CD4-positive, alpha-beta T cell treated with Interleukin-6 for 4 hours (primary cell): ENCODE results near the gene ATP6V0E1.

Source experiments
- DNase-seq: peaks from one replicate; pipeline ENCODE4 v3.0.0-alpha.2; 2020; ENCODE audit warnings: mixed read lengths

ATP6V0E1 gene

DNA sequence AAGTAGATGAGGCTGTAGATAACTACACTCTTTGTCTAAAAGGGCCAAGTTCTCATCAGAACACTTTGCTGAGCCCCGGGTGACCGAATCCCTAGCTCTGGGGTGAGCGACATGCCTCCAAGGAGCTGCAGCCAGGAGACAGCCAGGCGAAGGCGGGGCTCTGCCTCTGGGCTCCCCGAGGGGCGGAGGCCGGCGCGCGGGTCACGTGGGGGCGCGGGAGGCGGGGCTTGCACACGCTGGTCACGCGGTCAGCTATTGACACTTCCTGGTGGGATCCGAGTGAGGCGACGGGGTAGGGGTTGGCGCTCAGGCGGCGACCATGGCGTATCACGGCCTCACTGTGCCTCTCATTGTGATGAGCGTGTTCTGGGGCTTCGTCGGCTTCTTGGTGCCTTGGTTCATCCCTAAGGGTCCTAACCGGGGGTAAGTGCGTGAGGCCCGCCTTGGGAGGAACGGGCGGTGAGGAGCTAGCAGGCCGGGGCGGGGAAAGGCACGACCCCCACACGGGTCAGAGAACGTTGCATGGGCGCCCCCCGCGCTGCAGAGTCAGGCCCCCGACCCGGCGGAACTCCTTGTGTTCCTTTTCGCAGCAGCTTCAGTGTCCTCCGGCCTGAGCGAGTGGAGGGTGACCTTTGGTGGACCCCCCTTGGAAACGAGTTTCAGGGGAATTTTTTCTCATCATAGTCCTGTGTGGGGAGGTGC lies at the start of gene ATP6V0E1:
TSS of gene ATP6V0E1 (plus strand) at position 230 of the 702 bp plus-strand sequence. CDS start at position 320, 90 bp downstream.
- DNase-seq = peak; percentile 96

DNA sequence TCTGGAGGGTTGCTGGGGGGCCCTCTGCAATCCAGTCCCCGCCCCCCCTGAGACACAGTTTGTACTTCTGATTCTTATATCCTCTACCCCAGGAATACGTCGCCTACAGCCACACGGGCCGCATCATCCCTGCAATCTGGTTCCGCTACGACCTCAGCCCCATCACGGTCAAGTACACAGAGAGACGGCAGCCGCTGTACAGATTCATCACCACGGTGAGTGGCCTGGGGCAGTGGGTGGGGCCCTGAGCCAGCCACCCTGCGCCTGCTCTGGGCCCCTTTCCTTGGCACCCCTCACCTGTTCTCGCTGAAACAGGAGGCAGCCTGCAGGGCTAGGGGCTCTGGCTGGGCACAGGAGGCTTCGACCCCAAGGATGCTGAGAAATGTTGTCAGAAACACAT lies 48.5 kb upstream of the ATP6V0E1 start:
- DNase-seq = no peak

DNA sequence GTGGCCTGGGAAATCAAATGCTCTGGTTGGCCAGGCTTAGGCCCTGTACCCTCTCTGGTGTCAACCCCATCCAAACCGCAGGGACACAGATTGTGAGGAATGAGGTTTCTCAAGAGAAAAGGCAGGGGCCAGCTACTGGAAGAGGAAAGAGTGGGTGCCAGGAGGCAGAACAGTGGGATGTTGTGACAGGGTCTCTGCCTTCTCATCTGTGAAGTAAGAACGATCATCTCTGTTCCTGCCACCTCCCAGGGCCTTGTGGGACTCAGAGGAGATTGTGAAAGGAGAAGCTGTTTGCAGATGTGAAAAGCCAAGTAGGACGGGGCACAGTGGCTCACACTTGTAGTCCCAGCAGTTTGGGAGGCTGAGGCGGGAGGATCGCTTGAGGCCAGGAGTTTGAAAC lies 47.2 kb upstream of the ATP6V0E1 start:
- no peak for DNase-seq

DNA sequence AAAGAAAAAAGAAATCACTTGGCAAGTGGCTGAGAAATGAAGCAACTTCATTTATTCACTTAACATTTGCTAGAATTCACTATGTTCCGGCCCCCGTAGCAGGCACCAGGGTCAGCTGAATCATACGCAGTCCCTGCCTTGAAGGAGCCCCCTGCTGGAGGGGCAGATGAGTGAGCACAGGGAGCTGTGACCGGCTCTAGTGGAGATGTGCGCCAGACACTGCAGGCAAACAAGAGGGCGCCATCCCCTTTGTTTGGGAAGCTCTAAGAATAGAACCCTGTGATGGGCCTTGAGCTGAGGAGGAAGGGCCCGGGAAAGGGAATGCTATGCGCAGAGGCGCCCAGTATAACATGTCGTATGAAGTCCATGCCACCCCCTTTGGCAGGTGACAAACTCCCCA lies 44.5 kb upstream of the ATP6V0E1 start:
- no peak for DNase-seq

DNA sequence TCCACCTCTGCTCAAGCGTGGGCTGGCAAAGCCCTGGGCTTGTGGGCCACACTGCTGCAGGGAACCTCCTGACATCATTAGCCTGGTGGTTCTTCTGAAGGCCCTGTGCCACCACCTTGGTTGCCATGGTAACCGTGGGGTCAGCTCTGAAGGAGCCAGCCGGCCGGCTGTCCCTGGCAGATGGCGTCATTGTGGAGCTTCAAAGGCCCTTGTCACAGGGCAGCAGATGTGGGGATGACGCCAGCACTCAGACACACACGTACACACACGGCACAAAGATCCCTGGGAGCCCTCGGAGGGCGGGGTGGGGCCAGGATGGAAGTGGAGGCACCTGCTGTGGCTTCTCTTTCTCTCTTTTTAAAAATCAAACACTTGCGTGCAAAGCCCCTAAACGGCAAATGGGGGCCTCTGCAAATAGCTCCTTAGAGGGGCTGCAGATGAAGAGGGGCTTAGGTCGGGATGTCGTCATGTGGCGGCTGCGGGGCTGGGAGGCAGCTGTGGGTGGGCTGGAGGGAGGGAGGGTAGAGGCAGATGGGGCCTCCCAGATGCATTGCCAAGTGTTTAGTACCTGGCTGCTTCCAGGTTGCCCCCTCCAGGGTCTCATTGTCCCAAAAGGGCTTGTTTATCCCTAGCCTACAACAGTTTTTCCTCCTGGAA lies 43.8 kb upstream of the ATP6V0E1 start:
- no peak for DNase-seq

DNA sequence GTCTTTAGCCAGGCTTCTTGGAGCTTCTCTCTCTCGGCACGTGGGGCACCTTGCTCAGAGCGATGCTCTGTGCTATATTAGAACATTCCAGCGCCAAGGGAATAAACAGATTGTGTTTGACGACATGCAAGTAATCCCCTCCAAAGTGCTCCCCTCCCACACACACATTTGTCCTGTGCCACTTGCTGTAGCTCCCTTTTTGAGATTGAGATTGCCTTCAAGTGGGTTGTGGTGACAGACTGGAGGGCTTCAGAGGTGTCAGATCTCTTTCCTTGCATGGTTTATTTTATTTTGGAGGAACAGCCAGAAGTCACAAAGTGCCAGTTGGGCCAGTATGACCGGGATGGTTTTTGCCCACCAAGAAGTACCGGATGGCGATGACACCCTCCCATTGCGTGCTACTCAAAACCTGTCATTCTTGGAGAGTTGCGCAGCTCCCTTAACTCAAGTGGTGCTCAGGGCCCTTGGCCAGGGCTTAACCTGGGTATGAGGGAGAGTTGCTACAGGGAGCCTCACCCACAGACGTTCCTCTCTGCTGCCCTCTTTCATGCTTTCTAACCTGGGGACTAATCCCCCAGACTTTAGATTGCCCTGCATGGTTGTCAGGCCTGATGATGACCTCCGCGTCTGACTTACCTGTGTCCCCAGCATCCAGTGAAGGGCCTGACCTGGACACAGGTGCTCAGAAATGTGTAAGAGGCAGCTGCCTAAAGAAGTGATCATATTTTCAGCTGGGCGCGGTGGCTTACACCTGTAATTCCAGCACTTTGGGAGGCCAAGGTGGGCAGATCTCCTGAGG lies 43.1 kb upstream of the ATP6V0E1 start:
- DNase-seq = no peak

DNA sequence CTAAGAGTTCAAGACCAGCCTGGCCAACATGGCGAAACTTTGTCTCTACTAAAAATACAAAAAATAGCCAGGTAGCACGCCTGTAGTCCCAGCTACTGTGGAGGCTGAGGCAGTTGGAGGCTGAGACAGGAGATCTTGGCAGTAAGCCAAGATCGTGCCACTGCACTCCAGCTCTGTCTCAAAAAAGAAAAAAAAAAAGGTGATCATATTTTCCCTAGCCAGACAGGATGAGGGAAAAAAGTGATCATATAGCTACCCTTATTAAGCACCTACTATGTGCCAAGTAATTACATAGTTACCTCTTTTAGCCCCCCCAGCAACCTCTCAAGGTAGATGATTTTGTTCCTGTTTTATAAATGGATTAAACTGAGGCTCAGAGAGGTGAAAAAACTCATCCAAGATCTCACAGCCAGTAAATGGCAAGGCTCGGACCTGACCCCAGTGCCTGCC lies 42.5 kb upstream of the ATP6V0E1 start:
- DNase-seq = no peak

DNA sequence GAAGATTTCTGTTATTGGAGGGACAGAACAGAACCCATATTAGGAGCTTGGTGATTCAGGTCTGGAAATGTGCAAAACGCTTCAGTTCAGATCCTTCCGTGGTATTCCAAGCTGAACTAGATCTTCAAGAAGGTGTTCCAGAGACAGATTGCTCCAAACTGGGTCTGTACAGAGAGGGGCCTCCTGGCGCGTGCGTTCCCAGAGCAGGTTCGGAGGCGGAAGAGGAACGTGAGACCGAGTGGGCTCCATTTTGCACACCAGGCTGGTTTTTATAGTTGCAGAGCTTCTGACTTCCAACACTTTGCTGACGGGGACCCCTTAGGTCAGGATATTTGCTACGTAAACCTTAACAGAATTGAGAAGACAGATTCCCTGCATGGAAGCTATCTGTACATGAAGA lies 41.0 kb upstream of the ATP6V0E1 start:
- DNase-seq = no peak

DNA sequence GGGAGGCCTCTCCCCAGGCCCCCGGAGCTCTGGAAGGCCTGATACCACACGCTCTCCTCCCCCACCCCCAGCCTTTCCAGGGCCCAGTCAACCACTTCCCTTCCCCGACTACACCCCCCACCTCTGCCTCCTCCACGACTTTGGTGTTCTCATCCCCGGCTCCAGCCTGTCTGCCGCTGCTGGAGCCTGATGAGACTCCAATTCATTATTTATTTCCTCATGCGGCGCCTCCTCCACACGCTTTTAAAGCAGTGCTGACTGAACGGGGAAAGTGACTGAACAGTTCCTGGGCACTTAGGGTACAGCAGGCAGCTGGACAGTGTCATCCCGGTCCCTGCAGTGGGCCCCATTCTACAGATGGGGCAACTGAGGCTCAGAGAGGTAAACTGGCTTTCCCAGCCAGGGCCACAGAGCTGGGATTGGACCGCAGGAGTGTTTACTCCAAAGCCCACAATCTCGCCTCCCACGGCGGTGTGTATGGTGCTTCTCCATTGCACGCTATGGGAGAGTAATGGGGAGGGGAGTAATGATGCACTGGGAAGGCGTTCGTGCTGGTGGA lies 40.2 kb upstream of the ATP6V0E1 start:
- DNase-seq = no peak

DNA sequence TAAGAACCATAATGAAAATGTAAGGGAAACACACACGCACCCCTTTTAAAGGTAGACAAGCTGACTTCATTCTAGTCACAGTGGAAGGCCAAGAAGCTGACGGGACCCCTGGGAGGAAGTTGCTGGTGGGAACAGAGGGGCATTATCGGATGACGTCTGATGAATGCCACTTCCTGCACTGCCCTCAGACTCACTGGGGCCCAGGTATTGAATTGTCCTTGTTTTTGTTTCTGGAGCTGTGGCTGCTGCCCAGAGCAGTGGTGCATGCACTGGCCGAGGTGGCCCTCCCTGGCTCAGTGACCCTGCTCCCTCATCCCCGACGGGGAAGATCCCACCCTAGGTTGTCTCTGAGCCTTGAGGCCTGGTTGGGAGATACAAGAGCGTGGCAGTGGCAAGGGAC lies 39.7 kb upstream of the ATP6V0E1 start:
- DNase-seq = no peak

DNA sequence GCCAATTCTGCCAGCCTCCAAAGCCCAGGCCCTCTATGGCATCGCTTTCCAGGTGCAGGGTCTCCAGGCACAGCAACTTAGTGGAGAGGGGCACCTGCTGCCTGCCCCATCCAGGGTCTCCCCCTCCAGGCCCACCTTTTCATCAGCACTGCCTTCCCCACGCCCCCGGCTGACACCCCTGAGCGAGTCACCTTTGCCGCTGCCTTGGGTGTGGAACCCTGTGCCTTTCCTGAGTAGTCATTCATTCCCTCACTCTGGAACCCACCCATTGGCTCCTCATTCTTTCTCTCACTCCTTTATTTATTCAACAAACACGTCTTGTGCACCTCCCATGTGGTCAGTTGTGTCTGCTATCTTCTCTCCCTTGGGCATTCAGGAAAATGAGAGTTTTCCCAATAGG lies 38.8 kb upstream of the ATP6V0E1 start:
- no peak for DNase-seq

DNA sequence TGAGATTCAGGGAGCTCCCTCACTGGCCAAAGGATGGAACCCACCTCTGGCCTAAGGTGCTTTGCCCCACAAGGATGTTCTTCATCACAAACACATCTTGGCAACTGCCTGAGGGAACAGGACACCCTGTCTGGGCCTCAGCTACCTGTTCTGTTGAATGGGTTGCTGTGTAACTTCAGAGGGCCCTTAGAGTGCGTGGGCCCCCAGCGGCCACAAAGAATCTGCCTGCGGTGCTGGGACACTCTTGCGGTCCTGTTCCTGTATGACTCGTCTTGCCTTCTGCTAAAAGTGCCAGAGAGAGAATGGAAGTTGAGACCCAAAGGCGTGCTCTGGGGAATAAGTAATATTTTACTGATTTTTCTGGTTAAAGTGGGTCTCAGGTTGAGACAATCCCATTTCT lies 38.4 kb upstream of the ATP6V0E1 start:
- DNase-seq = no peak

DNA sequence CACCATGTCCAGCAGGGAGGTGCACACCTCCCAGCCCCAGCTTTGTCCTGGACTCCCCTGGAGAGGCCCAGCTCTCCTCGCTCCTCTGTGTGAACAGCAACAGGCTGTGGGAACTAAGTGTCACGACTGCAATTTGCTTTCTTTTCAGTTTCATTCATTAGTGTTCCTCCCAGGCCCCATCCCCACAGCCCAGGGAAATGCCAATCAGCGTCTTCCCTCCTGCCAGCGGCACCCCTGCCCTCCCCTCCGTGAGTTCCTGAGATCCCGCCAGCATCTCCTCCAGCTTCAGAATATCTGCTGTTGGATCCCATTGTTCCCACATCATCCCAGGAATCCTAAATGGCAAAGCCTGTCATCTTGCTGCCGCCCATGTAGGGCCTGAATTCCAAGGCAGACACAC lies 37.4 kb upstream of the ATP6V0E1 start:
- no peak for DNase-seq

DNA sequence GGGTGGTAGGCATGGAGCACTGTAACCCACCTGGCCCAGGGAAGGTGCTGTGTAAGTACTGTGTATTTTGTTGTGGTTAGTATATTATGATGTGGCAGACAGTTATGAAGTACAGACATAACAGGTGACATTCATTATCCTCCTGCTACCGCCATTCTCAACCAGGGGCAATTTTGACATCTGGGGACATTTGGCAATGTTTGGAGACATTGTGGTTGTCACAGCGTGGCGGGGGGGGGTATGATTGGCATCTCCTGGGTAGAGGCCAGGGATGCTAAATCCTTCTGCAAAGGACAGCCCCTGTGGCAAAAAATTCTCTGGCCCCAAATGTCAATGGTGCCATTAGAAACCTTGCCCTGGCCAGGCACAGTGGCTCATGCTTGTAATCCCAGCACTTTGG lies 34.1 kb upstream of the ATP6V0E1 start:
- DNase-seq = no peak

DNA sequence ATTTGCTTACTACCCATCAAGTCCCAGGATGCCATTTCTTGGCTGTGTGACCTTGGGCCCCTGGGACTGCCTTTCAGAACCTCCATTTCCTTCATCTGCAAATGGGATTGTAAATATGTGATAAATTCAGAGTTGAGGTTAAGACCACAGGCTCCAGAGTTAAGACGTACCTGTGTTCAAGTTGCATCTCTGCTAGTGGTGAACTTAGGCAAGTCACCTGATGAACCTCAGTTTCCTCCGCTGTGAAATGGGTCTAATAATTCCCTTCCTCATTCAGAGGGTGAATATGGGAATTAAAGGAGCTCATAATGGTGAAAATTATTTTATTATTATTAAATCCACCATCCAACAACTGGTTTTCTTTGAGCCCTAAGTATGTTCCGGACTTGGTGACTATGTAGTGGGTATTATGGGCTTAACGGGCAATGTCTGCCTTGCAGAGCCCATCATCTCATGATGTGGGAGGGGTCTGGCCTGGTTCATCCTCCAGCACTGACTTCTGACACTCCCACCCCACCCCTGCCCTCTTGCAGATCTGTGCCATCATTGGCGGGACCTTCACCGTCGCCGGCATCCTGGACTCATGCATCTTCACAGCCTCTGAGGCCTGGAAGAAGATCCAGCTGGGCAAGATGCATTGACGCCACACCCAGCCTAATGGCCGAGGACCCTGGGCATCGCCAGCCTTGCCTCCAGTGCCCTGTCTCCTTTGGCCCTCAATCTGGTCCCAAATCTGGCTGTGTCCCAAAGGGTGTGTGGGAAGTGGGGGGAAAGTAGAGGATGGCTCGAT lies 33.2 kb upstream of the ATP6V0E1 start:
- no peak for DNase-seq

DNA sequence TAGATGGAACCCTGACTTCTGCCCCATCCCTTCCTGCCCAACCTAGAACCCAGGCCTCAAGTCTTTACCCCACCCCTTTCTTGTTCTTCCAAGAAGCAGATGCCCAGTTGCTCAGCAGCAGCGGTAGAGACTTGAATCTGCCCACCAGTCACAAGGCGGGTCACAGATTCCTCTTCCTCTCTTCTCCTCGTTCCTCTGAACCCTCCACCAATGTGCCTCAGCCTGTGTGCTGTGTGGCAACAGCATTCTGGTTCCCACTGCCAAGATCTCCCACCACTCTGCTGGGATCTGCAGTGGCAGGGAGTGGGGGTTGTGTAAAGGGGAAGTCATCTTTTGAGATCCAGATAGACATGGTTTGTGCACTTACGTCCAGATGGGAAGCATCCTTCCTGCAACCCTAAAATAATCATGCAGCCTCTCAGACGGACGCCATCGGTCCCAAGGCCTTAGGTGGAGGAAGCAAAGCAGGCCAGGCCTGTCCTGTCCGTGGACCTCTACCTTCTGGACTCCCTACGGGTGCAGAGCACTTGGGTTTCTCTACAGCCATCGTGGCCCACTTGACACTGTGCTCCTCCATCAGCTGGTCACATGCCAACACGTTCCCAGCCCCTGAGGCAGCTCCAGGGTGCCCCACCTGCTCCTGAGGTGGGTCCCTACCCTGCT lies 32.1 kb upstream of the ATP6V0E1 start:
- DNase-seq = no peak

DNA sequence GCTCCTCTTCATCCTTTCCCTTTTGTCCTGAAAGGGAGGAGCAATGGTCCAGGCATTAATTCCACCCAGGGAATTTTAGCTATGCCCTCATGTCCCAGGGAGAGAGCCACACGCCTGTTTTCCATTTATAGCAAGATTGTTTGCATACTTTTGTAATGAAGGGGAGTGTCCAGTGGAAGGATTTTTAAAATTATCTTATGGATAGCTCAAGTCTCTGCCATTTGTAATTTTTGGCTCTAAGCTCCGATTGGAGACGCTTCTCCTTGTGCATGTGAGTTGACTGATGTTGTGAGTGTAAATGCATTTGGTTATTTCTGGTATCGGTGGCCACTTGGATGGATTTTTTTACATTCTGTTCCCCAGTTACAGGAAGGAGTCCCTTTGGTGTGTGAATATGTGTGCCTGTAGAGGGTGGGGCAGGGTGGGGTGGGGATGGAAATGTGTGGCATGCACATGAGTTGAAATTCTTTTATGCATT lies 31.5 kb upstream of the ATP6V0E1 start:
- no peak for DNase-seq

DNA sequence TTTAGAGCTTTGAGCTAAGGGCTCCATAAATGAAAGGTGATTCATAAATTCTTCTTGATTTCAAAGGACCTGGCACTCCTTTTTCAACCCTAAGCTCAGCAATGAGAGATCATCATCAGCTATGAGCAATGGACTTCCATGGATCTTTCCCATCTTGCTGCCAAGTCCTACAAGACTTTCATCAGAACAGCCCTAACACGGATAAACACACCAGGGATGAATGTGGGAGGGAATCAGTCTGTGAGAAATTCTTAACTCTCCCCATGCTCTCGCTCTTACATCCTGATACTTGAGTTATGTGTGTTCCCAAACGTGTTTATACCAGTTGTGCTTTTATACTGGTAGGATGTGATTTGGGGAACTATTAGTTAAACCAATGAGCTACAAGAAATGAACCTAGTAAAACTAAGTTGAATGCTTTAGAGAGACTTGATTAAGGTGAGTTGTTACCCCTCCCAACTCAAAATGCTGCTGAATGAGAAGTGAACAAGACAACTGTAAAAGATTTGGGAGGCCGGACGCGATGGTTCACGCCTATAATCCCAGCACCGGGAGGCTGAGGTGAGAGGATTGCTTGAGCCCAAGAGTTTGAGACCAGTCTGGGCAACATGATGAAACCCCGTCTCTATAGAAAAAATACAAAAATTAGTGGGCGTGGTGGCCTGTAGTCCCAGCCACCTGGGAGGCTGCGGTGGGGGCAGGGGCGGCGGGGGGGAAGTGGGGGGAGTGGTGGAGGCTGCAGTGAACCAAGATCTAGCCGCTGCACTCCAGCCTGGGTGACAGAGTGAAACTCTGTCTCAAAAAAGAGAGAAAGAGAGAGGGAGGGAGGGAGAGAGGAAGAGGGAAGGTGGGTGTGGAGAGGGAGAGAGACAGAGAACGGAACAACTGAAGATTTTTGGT lies 29.5 kb upstream of the ATP6V0E1 start:
- no peak for DNase-seq

DNA sequence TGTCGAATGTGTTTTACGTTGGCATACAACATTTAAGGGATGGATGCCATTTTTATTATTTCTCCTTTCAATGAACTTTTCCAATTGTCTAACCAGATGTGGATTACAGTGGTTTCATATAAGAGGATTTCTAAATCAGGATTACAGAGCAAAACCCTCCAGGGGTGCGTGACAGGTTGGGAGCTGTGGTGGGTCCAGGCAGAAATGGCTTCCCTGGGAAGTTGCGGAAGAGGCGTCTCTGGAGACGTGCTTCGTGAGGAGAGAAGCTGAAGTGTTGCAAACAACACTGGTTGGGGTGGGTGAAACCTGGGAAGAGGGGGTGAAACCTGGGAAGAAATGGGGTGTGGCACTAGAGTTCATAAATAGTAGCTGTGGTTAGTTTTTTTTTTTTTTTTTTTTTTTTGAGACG lies 28.8 kb upstream of the ATP6V0E1 start:
- no peak for DNase-seq

DNA sequence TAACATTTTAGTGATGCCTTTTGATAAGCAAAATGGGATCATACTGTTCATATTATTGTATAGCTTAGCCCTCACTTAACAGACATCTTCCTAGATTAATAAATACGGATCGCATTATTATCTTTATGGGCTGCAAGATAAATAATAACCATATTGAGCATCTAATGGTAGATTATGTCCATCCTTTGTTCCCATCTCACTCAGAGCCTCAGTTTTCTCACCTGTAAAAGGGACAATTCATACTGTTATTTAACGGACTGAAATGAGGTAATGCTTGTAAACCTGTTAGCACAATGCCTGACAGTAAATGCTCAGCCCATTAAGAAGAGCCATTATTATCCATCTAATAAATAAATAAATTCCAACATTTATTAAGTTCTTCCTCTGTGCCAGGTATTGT lies 27.3 kb upstream of the ATP6V0E1 start:
- DNase-seq = no peak

DNA sequence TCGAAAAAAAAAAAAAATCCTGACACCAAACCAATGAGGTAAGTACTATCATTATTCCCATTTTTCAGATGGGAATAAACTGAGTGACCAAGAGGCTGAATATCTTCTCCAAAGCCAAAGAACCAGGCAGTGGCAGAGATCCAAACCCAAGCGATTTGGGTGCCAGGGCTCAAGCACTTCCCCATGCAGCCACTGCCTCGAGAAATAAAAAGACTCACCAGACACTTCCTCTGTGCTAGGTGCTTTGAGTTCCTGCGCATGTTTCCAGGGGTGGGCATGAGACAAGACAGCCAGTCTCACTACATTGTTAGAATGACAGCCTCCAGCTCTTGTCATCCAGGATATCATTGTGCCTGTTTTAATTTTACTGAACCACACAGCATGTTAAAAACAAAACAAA lies 26.6 kb upstream of the ATP6V0E1 start:
- no peak for DNase-seq
